ENCODE data around the gene FAM83E.

FAM83E gene

DNA sequence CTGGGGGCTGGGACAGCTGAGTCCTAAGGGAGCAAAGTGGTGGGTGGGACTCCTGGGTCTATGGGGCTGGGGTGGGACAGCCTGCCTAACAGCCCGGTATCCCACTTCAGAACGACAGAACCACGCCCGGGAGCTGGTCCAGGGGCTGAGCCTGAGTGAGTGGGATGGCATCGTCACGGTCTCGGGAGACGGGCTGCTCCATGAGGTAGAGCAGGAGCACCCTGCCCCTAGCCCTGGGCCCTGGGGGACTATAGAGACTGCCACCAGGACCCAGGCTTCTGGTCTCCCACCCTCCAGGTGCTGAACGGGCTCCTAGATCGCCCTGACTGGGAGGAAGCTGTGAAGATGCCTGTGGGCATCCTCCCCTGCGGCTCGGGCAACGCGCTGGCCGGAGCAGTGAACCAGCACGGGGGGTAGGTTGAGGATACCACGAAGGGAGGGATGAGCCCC, 13.0 kb upstream of the FAM83E start:
- DNase-seq = no peak

DNA sequence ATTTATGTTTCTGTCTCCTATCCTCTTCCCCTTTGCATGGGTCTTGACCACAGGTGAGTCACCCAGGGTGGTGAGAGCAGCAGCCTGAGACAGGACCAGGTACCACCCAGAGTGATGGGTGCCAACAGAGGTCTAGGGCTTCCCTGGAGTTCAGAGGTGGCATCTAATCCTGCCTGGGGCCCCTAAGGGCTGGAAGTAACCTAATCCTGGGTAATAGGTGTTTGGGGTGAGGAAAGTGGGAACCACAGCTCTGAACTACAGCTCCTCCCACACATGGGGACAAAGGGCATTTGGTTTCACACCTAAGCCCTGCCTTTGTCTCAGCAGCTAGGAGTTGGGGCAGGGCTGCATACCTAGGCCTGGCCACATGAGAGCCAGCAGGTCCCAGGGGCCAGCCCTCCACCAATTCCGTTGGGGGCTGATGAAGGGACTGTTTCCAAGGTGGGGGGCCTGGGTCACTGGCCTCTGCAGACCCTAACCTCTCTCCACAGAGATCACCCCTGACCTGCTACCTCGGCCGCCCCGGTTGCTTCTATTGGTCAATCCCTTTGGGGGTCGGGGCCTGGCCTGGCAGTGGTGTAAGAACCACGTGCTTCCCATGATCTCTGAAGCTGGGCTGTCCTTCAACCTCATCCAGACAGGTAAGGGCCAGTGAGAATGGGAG, 12.5 kb upstream of the FAM83E start:
- no peak for DNase-seq

DNA sequence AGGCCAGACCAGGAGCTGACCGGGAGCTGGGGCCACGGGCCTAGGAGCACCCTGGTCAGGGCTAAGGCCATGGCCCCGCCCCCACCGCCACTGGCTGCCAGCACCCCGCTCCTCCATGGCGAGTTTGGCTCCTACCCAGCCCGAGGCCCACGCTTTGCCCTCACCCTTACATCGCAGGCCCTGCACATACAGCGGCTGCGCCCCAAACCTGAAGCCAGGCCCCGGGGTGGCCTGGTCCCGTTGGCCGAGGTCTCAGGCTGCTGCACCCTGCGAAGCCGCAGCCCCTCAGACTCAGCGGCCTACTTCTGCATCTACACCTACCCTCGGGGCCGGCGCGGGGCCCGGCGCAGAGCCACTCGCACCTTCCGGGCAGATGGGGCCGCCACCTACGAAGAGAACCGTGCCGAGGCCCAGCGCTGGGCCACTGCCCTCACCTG, 11.0 kb upstream of the FAM83E start:
- DNase-seq = no peak

DNA sequence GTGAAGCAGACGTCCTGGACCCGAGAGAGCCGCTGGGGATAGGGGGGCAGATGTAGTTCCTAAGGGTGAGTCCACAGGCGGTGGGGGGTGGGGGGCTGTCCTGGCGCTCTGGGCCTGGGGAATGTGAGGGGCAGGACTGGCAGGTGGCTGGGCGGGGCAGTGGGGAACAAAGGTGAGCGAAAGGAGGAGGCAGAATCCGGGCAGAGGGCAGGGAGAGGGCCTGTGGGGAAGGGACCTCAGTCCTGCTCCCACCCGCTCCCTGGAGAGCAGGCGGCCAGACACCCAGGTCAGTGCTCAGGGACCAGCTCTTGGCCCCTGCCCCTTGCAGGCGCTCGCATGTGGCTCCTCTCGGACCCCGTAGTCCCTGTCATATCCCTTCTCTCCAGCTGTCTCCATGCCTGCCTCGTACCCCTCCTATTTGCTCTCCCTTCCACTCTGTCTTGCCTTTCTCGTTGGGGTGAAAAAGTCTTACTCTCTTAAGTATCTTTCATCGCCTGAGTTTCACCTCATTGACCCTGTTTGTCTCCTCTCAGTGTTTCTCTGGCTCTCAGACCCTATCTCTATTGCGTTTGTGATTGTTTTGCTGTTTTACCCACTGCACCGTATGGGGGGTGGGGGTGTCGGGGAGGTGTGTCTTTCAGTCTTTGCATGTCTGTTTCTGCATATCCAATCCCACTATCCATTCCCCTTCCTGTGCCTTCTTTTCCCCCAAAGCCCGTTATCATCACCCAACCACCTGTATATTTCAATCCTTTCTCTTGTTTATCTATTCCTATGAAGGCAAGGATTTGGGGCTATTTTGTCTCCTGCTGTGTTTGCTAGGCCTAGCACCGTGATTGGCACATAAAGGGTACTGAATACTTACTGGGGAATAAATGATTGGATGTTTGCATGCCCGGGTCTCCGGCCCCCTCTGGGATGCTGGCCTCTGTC, 10.2 kb upstream of the FAM83E start:
- no peak for DNase-seq

DNA sequence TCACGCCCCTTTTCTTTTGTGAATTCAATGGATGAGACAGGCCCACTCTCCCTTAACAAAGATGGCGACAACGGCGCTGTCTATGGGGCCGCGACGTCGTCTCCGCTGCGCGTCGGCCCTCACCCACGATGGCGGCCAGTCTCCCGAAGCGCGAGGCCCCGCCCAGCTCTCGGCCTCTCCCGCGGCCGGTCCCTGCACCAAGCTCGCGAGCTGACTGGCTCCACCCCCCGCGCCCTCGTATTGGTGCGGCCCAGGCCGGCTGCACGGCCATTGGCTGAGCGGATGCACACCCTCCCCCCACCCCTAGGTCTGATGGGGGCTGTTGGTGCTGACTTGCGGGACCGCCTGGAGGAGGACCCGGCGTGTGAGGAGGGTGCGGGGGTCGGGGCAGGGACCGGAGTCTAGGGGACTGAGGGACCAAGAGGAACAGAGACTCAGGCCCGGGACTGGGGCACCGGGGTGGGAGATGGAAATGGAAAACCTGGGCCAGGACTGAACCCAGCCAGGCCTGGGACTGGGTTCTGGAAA, 9.3 kb upstream of the FAM83E start:
- peak; percentile 99 for DNase-seq

DNA sequence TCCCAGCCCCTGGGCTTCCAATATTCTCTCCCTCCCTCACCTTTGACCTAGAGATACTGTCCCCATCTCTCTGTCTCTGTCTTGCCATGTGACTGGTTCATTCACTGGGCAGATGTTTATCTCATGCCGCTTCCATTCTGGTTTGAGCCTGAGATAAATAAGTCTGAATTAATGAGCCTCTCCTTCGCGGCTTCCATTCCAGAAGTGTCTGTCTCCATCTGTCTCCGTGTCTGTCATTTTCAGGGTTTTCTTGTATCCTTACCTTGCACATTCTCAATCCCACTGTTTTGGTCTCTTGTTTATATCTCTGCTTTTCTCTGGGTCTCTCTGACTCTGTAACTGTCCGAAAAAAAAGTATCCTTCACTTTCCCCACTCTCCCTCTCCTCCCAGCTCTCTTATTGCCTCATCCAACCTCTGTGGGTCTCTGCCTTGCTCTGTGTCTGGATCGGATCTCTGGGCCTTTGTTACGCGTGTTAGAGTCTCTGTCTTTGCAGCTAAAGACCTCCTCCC, 8.7 kb upstream of the FAM83E start:
- no peak for DNase-seq

DNA sequence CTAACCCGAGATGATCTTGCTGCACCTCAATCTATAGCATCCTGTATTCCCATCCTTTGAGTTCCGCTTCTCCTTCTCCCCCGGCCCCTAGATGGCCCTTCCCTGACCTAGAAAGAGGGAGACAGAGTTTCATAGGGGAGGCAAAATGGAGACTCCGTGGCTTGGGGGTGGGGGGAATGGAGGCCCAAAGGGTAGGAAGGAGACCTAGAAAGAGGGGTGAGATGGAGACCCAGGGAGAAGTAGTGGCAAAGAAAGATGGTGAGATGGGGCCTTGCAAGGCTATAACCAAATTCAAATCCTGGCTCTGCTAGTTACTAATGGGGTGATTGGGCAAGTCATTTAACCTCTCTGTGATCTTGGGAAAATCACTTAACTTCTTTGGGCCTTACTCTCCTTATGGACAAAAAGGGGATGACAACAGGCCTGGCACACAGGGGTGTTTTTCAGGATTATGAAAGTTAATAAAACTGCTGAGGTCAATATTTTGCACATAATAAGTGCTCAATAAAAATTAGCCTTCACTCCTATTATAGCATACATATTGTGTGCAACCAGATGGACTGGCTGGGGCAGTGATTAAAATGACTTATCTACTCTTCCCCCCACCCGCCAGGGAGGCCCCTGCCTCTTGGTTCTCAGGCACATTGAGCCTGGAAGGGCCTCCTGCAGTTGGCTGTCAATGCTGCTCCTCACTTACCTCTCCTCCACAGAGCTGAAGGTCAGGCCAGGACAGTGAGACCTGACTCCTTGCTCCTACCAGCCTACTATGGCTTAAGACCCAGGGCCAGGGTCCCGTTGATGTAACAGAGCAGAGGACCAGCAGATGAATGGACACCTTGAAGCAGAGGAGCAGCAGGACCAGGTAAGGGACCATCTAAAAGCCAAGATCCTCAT, 5.1 kb upstream of the FAM83E start:
- DNase-seq = no peak

DNA sequence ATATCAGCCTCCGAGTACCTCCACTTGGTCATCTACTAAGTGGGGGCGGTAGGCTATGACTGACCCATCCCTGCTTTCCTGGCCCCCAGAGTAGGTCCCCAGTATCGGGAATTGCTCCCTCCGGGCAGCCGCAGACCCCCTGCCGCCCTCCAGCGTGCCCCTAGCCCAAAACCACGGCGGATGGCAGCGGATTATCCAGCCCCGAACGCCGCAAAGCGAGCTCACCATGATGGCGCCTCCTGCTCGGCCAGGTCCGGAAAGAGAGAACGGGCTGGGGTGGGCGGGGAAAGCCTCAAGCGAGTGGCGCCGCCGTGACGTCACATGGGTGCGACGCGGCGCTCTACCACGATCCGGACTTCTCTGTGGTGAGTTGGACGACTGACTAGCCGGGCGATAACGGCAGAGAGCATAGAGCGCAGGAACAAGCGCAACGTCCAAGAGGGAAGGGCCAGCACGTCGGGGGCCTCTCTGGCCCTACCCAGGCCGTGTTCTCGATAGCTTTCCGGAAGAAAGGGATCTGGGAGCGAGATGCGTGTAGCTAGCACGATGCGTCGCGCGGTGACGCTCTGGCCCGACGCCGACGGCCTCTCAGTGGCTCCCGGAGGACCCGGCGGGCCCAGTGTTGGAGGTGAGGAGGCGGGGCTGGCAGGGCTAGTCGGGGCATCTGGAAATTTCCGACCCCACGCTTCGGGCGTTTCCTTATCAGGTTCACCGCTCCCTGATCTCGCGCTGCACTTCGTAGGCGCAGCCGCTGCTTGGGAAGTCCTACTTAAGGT, 4.2 kb upstream of the FAM83E start, which contains the start of the genes RPL18 and SPHK2:
RPL18 (minus strand) TSS at position 263 of the 776 bp plus-strand sequence; CDS start at position 228, 35 bp downstream.
SPHK2 (plus strand) TSS at position 591 of the 776 bp plus-strand sequence. CDS start 1,009 bp downstream, outside the sequence.
- DNase-seq = peak; percentile 94

DNA sequence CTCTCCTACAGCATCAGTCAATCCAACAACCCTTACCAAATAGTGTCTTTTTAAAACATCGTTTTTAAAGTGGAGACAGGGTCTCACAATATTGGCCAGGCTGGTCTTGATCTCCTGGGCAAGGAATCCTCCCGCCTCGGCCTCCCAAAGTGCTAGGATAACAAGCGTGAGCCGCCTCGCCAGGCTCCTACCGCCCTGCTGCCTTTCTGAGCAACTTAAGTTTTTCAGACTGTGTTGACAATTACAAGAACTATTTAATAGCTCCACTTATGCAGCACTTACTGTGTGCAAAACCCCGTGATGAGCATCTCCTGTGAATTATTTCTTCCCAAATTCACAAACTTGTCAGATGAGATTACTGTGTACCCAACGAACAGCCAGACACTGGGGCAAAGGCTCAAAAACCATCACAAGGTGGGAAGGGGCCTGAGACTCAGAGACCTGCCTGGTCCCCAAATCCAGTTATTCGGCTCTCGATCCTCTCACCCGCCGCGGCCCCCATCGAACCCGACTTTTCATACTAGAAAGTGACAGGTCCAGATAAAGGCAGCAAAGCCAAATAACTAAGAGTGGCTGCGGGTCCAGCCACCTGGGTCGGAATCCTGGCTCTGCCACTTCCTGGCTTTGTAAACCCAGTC, 3.5 kb upstream of the FAM83E start:
- DNase-seq = no peak

DNA sequence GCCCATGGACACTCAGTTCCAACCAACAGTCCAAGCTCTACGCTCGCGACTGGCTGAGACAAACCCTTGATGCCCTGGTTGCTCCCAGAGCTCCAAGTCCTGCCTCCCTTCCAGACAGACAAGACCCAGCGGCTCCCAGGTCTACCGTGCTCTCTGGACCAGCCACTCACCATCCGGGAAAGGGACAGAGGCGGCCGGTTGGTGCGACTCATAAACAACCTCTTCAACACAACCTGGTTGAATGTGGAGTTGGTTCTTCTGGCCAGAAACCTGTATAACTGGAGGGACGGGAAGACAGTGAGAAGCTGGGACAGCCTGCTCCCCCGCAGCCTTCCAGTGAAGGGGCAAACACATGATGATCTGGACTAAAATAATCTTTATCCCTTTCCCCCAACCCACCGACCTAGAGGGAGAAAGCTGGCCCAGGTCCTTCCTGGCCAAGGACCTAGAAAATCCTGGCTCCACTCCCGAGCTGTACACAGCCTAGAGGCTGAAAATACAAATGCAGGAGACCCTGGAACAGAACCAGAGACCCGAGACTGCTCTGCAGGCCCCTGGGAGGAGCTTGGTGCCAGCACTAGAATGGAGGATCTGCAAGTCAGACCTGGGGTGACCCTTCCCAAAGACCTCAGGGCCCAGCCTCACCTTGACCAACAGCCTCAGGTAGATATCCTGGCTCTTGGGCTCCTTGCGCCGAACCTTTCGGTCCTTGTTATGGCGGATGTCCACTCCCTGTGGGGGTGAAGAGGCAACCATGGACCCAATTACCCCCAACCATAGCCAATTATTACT, 2.5 kb upstream of the FAM83E start:
- DNase-seq = no peak

DNA sequence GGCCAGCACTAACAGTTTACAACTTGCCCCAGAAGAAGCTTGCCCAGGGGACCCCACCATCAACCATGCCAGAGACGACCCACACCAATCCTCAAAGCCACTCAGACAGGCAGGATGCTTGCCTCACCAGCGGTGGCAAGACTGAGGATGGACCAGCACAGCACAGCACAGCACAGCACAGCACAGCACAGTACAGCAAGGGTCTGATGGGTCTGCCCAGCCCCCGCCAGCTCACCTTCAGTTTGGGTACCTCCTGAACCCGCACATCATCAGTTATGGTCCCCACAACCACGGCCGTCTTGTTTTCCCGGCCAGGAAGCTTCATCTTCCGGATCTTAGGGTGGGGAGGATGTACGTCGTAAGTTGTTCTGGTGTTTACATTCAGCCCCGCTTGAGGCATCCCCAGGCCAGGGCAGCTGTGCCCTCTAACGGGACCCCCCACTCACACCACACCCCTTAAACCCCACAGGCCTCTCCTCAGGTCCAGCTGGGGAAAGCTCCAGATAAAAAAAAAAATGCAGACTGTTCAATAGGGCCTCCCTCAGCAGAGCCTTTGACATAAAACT, 1.7 kb upstream of the FAM83E start:
- DNase-seq = no peak

DNA sequence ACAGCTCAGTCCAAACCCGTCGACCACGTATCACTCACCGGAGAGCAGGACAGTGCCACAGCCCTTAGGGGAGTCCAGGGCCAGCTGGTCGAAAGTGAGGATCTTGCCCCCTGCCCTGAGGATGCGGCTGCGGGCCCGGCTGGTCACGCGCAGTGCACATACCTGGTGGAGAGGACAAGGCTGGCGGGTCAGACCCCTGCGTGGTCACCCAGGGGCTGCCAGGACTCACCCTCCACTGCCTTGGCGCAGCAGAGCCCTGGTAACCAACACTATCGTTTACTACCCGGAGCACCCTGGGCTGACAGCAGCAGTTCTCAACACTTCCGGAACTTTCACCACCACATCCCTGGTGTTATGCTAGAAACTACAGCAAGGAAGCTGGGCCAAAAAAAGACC, 1.2 kb upstream of the FAM83E start:
- DNase-seq = no peak

DNA sequence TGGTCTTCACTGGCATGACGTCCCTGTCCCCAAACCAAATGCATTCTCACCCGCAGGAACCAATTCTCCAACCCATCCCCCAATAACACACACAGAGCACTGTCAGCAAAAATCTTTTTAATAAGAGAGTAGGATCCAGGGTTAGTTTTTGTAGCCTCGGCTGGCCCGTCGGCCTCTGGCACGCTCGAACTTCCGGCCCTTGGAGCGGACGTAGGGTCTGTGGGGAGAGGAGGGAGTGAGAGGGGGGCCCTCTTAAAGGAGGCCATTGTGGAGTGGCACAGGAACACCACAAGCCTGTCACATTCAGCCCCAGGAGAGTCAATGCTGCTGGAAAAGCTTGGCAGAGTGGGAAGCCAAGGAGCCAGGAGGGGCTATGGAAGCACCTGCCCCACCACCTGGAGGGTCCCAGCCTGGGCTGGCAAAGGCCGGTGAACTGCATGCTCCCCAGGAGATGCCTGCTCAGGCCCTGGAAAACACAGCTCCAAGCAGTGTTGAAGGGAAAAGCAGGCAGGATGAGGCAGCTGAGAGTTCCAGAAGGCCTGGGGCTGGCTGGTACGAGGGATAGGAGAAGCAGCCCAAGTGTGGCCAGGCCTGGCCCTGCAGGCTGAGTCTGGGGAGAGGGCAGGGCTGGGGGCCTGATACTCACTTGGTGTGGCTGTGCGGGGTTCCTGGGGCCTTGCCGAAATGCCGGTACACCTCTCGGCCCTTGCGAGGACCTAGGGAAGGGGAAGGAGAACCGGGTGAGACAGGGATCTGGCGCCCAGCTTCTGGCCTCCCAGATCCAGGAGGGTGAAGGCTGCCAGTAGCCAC, 560 bp upstream of the FAM83E start:
- DNase-seq = no peak

DNA sequence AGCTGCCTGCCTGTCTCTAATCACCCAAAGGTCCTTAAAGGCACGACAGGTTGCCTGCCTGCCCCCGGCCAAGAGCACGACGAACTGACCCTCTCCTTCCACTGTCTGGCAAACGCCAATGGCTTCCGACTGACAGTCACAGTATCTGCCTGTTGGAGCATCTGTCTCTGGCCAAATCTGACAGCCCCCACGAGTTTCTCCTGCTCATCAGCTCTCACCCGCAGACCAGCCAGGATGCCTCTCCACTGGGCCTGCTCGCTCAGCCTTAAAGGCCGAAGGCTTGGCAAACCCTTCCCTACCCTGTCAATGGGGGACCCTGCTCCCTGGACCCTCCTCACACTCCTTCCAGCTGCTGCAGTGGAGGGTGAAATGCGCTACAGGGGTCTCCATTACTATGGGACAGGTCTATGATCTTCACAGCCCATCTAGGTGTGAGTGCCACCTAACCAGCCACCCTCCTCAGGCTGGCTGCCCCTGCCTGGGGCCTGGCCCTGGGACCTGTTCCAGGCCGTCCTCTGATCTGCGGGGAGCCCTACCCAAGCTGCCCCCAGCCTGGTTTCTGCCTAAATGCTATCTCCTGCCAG, 932 bp downstream of the FAM83E start:
- DNase-seq = no peak

DNA sequence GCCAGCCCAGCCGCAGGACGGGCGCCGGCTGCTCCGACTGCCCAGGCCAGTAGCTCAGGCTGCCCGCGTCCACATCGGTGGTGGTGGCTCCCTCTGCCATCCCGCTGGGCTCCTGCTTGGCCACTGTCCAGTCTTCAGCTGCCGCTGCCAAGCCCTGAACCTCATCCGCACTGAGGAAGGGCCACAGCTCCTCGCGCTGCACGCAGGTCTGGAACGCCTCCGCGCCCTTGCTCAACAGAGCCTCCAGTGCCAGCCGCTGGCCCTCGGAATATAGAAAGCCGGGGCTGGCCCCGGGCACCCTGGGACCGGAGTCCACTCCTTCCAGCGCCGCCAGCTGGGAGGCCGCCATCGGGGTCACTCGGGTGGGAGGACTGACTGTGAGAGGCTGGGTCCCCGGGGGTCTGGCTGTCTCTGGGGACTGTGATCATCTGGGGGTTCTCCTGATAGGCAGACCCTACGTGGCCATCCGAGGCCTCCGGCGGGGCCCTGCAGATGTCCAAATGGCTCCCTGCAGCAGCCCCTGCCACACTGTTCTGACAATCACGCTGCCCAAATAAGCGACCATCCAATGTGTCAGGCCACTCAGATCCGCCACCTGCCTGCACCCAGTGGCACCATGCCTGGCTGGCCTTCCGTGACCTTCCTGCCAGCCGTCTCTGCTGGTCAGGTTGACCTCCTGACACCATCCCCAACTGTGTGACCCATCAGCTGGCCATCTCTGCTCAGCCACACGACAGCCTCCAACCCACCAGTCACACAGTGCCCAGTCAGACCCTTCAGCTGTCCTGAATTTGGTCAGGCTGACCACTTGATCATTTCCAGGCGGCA, 1.6 kb downstream of the FAM83E start:
- DNase-seq = no peak

DNA sequence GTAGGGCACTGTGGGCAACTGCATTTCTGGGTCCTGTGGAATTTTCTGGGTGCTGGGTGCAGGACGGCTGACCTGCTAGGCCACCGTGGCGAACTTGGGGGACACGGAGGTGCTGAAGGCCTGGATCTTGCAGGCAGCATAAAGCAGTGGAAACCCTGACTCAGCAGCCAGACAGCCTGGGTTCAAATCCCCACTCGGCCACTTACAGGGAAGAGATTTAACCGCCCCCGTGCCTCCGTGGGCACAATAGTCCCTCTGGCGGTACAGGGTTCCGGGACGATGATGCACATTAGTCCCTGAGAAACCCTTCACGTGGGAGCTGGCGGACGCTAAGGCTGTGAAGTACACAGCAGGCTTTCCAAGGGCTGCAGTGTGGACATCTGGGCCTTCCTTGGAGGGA, 3.0 kb downstream of the FAM83E start:
- no peak for DNase-seq

DNA sequence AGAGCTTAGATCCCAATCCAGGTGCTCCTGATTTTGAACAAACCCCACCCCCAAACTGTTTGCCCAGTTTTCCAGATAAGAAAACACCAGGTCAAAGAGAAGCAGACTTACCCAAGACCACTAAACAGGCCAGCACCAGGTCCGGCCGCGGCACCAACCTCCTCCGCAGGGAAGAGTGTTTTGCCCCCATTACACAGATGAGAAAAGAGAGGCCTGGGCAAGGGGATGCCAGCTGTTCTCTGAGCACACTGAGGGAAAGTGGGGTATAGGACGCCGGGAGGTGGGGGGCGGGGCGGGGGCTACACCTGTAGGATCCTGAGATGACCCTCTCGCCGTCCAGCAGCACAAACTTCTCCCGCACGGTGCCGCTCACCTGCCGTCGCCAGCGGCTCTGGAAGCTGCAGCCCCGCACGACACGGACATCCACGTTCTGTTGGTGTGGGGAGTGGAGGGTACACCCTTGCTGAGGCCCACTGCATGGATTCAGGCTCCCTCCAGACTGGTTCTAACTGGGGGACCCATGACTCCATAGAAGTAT, 5.2 kb downstream of the FAM83E start:
- no peak for DNase-seq
